Vagina (tissue), 2 donors: ENCODE results near the gene CTSE. TPM values are rescaled to one million over a fixed set of nuclear protein-coding genes. Genes with fewer than 3 reads are reported as not detected.

Experiments used
- DNase-seq, 2 donors: peaks; one replicate each; pipeline ENCODE4 v3.0.0-alpha.2; 2017; ENCODE audit errors: extremely low spot score in 2 of 2
- H3K27ac ChIP-seq: fragments of 200-600 bp; sonication (generic); one replicate; pipeline ENCODE4 v1.5.1; 2019
- H3K27me3 ChIP-seq: fragments of 200-600 bp; sonication (generic); one replicate; pipeline ENCODE4 v1.5.1; 2019
- H3K36me3 ChIP-seq, 2 donors: fragments of 200-600 bp; sonication (generic); one replicate each; pipeline ENCODE4 v1.5.1; 2017 to 2019
- H3K4me1 ChIP-seq: fragments of 200-600 bp; sonication (generic); one replicate; pipeline ENCODE4 v1.5.1; 2019
- H3K4me3 ChIP-seq, 2 donors: fragments of 200-600 bp; sonication (generic); 1 replicate in 1 of 2; 2 replicates in 1 of 2; pipeline ENCODE4 v1.5.1; 2016 to 2019
- H3K9me3 ChIP-seq: fragments of 200-600 bp; sonication (generic); one replicate; pipeline ENCODE4 v1.5.1; 2019
- CTCF ChIP-seq, 3 experiments: fragments of 450-650 bp in 2 of 3; fragments of 200-600 bp in 1 of 3; sonication (generic) in 1 of 3; IDR thresholded peaks; one replicate each; pipeline ENCODE4 v1.5.1; 2017 to 2019; ENCODE audit warnings: antibody characterized with exemption in 3 of 3, mild to moderate bottlenecking in 2 of 3, moderate library complexity in 2 of 3
- POLR2A ChIP-seq, 2 donors: fragments of 450-650 bp; IDR thresholded peaks; one replicate each; pipeline ENCODE4 v1.6.1; 2017; ENCODE audit warnings: antibody characterized with exemption in 2 of 2, mild to moderate bottlenecking in 2 of 2, moderate library complexity in 2 of 2
- POLR2AphosphoS5 ChIP-seq, 2 donors: sonication (generic); formaldehyde crosslinking; IDR thresholded peaks; one replicate each; pipeline ENCODE4 v1.9.0; 2017; ENCODE audit warnings: antibody characterized with exemption in 2 of 2, mild to moderate bottlenecking in 2 of 2, low read depth in 1 of 2; ENCODE audit not compliant: insufficient read depth in 1 of 2
- intact Hi-C: fragments of 100-400 bp; cut with DNase I; formaldehyde crosslinking; loops from one replicate; pipeline ENCODE4 v1.15.1; 2023
- total RNA-seq: library from RNA; depleted of rRNA; stranded (reverse); fragments of >200 nt; gene quantifications from one replicate; pipeline ENCODE4 v1.2.3, GENCODE V29; 2016

The CTSE gene
- total RNA-seq, 1 donor from 2014 or later = not detected

- Histone ChIP-seq H3K4me1 (peaks cover 7% of the 10 kb centered on the region), H3K27me3 (no peaks in the 10 kb centered on the region), H3K4me3 (no peak overlapping the region), H3K9me3 (no peaks in the 10 kb centered on the region), H3K36me3 (peaks cover 0 to 40% of the 10 kb centered on the region in 2 donors), H3K27ac (no peak overlapping the region)
- intact Hi-C loops = no loop called here
- no peak for TF ChIP-seq POLR2A (IDR thresholded peaks at IDR 0.05)
- TF ChIP-seq CTCF (IDR thresholded peaks at IDR 0.05) = no peak
- TF ChIP-seq POLR2AphosphoS5 (IDR thresholded peaks at IDR 0.05; ENCODE audit: insufficient read depth in 1 of 2, low read depth in 1 of 2) = no peak
- DNase-seq = no peak
Observed at GRCh38 chr1:205993068-205993467, 30.6 kb downstream of the CTSE start.

- Histone ChIP-seq H3K4me3 (no peak overlapping the region), H3K27ac (no peak overlapping the region), H3K27me3 (no peaks in the 10 kb centered on the region), H3K9me3 (no peaks in the 10 kb centered on the region), H3K4me1 (no peaks in the 10 kb centered on the region), H3K36me3 (peaks cover 0 to 40% of the 10 kb centered on the region in 2 donors)
- DNase-seq = no peak
- TF ChIP-seq CTCF (IDR thresholded peaks at IDR 0.05) (no peak), POLR2AphosphoS5 (IDR thresholded peaks at IDR 0.05; ENCODE audit: insufficient read depth in 1 of 2, low read depth in 1 of 2) (no peak), POLR2A (IDR thresholded peaks at IDR 0.05) (no peak)
- intact Hi-C loops = no loop called here
Observed at GRCh38 chr1:205992218-205992882, 31.3 kb downstream of the CTSE start.

- H3K4me3 ChIP-seq = no peak overlapping the region
- intact Hi-C loops = no loop called here
- no peak for TF ChIP-seq CTCF (IDR thresholded peaks at IDR 0.05)
- TF ChIP-seq POLR2AphosphoS5 (IDR thresholded peaks at IDR 0.05; ENCODE audit: insufficient read depth in 1 of 2, low read depth in 1 of 2) = no peak
- no peak for TF ChIP-seq POLR2A (IDR thresholded peaks at IDR 0.05)
- H3K4me1 ChIP-seq = no peaks in the 10 kb centered on the region
- no peaks in the 10 kb centered on the region for H3K27me3 ChIP-seq
- H3K27ac ChIP-seq = no peak overlapping the region
- H3K36me3 ChIP-seq = peaks cover 0 to 40% of the 10 kb centered on the region in 2 donors
- no peaks in the 10 kb centered on the region for H3K9me3 ChIP-seq
- DNase-seq = no peak
Observed at GRCh38 chr1:205991237-205991636, 32.5 kb downstream of the CTSE start.

- no peaks in the 10 kb centered on the region for H3K27me3 ChIP-seq
- peaks cover 0 to 40% of the 10 kb centered on the region in 2 donors for H3K36me3 ChIP-seq
- TF ChIP-seq POLR2AphosphoS5 (IDR thresholded peaks at IDR 0.05; ENCODE audit: insufficient read depth in 1 of 2, low read depth in 1 of 2) = no peak
- intact Hi-C loops = no loop called here
- no peaks in the 10 kb centered on the region for H3K4me1 ChIP-seq
- H3K4me3 ChIP-seq = no peak overlapping the region
- no peaks in the 10 kb centered on the region for H3K9me3 ChIP-seq
- no peak for DNase-seq
- no peak overlapping the region for H3K27ac ChIP-seq
Observed at GRCh38 chr1:205990226-205990625, 33.5 kb downstream of the CTSE start.

- TF ChIP-seq POLR2AphosphoS5 (IDR thresholded peaks at IDR 0.05; ENCODE audit: insufficient read depth in 1 of 2, low read depth in 1 of 2) (no peak), CTCF (IDR thresholded peaks at IDR 0.05) (no peak), POLR2A (IDR thresholded peaks at IDR 0.05) (no peak)
- no peak for DNase-seq
- peaks cover 2% of the 10 kb centered on the region for H3K4me1 ChIP-seq
- no peak overlapping the region for H3K27ac ChIP-seq
- no peaks in the 10 kb centered on the region for H3K9me3 ChIP-seq
- peaks cover 0 to 40% of the 10 kb centered on the region in 2 donors for H3K36me3 ChIP-seq
- no peaks in the 10 kb centered on the region for H3K27me3 ChIP-seq
- H3K4me3 ChIP-seq = no peak overlapping the region
- intact Hi-C loops = loop anchor here (10.0 kb wide), 1 partner anchor 115 kb away; no protein-coding TSS in a partner anchor
Observed at GRCh38 chr1:205989786-205990185, 33.9 kb downstream of the CTSE start.
